ENCODE measurements around the gene AMBP. TPM values are rescaled to one million over a fixed set of nuclear protein-coding genes. Genes with fewer than 3 reads are reported as not detected.

AMBP gene
- total RNA-seq, 1 experiment from 2014 or later: 0.20 TPM

GRCh38 chr9:114096041-114096511, 18.0 kb upstream of the AMBP start:
- Histone ChIP-seq H3K14ac (ENCODE audit: insufficient read depth, low read length) (no peak overlapping the region), H3K27ac (ENCODE audit: insufficient read length, low read depth, low read length) (no peak overlapping the region), H4K8ac (replicated peaks; ENCODE audit: insufficient read length, low read depth, low read length) (no peak overlapping the region), H3K4me1 (ENCODE audit: insufficient read depth, low read length) (0 out of 2 replicates have a peak, but pooled peaks cover 2% of the 10 kb centered on the region), H3K79me1 (ENCODE audit: insufficient read depth, low read depth, low read length, poor library complexity, severe bottlenecking) (no peaks in the 10 kb centered on the region), H4K91ac (ENCODE audit: insufficient read length, low read depth, low read length) (no peak overlapping the region), H3K9me3 (ENCODE audit: control insufficient read depth, low read depth, low read length) (no peaks in the 10 kb centered on the region), H3K79me2 (ENCODE audit: insufficient read depth, low read length) (no peaks in the 10 kb centered on the region), H4K20me1 (ENCODE audit: control insufficient read depth, insufficient read depth, insufficient read length) (no peaks in the 10 kb centered on the region), H4K5ac (ENCODE audit: insufficient read length, low read depth, low read length) (no peak overlapping the region), H3K4ac (ENCODE audit: low read depth, low read length) (no peak overlapping the region), H3K23ac (ENCODE audit: insufficient read length, low read depth, low read length) (no peak overlapping the region), H2BK20ac (ENCODE audit: low read depth, low read length, poor library complexity, severe bottlenecking) (no peak overlapping the region), H2AK5ac (ENCODE audit: insufficient read length, low read length) (no peak overlapping the region), H3K27me3 (ENCODE audit: insufficient read depth, low read length) (peaks cover 3% of the 10 kb centered on the region; the same call in 1 of the 2 replicates), H2BK12ac (ENCODE audit: insufficient read length, low read depth, low read length) (no peak overlapping the region), H2BK5ac (ENCODE audit: insufficient read length, low read length) (no peak overlapping the region), H2BK15ac (ENCODE audit: low read depth, low read length) (no peak overlapping the region; the same call in 1 of the 2 replicates), H3K23me2 (ENCODE audit: insufficient read length, low read depth, low read length, poor library complexity, severe bottlenecking) (peaks cover 7% of the 10 kb centered on the region), H3K56ac (ENCODE audit: insufficient read length, low read depth, low read length) (no peak overlapping the region), H2BK120ac (ENCODE audit: low read depth, low read length, poor library complexity, severe bottlenecking) (no peak overlapping the region), H3K4me2 (ENCODE audit: insufficient read depth, insufficient read length, low read length) (no peak overlapping the region), H3K18ac (ENCODE audit: insufficient read length, low read depth, low read length) (no peak overlapping the region), H3T11ph (ENCODE audit: low read length) (no peak overlapping the region), H3K9ac (ENCODE audit: extremely low read depth, insufficient read length, low read length) (no peak overlapping the region), H2AFZ (ENCODE audit: low read length) (no peak overlapping the region)
- Mint-ChIP-seq H3K27ac (no peak overlapping the region), H3K9me3 (no peaks in the 10 kb centered on the region; a peak in 2 of 5 replicates), H3K36me3 (ENCODE audit: insufficient read depth in 1 of 3, low read depth in 3 of 3) (peaks cover 0 to 7% (median 2%) of the 10 kb centered on the region in 3 experiments; a peak in 3 of 7 replicates), H3K27me3 (ENCODE audit: low read depth) (peaks cover 46% of the 10 kb centered on the region), H3K4me3 (peak overlapping the region in 1 of 2 experiments; percentile 12; a peak in 2 of 5 replicates), H3K4me1 (peaks cover 8 to 22% of the 10 kb centered on the region in 2 experiments)
- WGBS (ENCODE audit: extremely low coverage, insufficient read length, low lambda C conversion rate): no CpG with 5 or more reads among the region's 9 CpGs
- DNase-seq: peak; percentile 65
- TF ChIP-seq CTCF (conservative IDR thresholded peaks at IDR 0.05): peak; percentile 63
